ENCODE measurements around the gene BOD1L1. TPM values are rescaled to one million over a fixed set of nuclear protein-coding genes. Genes with fewer than 3 reads are reported as not detected.

Gene BOD1L1
- total and polyA plus RNA-seq, 2 experiments from 2014 or later: 18.2 to 43.2 TPM

DNA sequence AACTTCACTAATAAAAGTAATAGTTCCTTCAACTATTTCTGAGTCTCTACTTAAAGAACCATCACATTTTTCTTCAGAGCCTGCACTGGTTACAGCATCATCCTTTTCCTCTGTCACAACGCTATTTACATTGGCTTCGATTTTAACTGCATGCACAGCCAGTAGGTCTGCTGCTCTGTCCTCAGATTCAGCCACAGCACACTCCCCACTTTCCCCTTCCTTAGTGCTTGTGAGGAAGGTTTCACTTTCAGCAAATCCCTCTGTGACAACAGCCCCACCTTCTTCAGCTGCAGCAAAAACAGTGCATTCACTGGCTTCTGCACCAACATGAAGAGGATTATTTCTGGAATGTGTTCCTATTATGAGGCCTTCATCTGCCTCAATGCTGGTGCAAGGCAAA, 25.7 kb downstream of the BOD1L1 start:
- TF ChIP-seq POLR2AphosphoS5 (IDR thresholded peaks at IDR 0.05; ENCODE audit: low read depth) (no peak), ZNF114 (CRISPR knock-in tag; IDR thresholded peaks at IDR 0.05) (no peak), CREB1 (CRISPR knock-in tag; IDR thresholded peaks at IDR 0.05; ENCODE audit: low read depth) (no peak)
- TF ChIP-seq, protein P1, sequence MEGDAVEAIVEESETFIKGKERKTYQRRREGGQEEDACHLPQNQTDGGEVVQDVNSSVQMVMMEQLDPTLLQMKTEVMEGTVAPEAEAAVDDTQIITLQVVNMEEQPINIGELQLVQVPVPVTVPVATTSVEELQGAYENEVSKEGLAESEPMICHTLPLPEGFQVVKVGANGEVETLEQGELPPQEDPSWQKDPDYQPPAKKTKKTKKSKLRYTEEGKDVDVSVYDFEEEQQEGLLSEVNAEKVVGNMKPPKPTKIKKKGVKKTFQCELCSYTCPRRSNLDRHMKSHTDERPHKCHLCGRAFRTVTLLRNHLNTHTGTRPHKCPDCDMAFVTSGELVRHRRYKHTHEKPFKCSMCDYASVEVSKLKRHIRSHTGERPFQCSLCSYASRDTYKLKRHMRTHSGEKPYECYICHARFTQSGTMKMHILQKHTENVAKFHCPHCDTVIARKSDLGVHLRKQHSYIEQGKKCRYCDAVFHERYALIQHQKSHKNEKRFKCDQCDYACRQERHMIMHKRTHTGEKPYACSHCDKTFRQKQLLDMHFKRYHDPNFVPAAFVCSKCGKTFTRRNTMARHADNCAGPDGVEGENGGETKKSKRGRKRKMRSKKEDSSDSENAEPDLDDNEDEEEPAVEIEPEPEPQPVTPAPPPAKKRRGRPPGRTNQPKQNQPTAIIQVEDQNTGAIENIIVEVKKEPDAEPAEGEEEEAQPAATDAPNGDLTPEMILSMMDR (conservative IDR thresholded peaks at IDR 0.05; ENCODE audit: low read depth in 2 of 2): no peak
- TF ChIP-seq, protein P2, sequence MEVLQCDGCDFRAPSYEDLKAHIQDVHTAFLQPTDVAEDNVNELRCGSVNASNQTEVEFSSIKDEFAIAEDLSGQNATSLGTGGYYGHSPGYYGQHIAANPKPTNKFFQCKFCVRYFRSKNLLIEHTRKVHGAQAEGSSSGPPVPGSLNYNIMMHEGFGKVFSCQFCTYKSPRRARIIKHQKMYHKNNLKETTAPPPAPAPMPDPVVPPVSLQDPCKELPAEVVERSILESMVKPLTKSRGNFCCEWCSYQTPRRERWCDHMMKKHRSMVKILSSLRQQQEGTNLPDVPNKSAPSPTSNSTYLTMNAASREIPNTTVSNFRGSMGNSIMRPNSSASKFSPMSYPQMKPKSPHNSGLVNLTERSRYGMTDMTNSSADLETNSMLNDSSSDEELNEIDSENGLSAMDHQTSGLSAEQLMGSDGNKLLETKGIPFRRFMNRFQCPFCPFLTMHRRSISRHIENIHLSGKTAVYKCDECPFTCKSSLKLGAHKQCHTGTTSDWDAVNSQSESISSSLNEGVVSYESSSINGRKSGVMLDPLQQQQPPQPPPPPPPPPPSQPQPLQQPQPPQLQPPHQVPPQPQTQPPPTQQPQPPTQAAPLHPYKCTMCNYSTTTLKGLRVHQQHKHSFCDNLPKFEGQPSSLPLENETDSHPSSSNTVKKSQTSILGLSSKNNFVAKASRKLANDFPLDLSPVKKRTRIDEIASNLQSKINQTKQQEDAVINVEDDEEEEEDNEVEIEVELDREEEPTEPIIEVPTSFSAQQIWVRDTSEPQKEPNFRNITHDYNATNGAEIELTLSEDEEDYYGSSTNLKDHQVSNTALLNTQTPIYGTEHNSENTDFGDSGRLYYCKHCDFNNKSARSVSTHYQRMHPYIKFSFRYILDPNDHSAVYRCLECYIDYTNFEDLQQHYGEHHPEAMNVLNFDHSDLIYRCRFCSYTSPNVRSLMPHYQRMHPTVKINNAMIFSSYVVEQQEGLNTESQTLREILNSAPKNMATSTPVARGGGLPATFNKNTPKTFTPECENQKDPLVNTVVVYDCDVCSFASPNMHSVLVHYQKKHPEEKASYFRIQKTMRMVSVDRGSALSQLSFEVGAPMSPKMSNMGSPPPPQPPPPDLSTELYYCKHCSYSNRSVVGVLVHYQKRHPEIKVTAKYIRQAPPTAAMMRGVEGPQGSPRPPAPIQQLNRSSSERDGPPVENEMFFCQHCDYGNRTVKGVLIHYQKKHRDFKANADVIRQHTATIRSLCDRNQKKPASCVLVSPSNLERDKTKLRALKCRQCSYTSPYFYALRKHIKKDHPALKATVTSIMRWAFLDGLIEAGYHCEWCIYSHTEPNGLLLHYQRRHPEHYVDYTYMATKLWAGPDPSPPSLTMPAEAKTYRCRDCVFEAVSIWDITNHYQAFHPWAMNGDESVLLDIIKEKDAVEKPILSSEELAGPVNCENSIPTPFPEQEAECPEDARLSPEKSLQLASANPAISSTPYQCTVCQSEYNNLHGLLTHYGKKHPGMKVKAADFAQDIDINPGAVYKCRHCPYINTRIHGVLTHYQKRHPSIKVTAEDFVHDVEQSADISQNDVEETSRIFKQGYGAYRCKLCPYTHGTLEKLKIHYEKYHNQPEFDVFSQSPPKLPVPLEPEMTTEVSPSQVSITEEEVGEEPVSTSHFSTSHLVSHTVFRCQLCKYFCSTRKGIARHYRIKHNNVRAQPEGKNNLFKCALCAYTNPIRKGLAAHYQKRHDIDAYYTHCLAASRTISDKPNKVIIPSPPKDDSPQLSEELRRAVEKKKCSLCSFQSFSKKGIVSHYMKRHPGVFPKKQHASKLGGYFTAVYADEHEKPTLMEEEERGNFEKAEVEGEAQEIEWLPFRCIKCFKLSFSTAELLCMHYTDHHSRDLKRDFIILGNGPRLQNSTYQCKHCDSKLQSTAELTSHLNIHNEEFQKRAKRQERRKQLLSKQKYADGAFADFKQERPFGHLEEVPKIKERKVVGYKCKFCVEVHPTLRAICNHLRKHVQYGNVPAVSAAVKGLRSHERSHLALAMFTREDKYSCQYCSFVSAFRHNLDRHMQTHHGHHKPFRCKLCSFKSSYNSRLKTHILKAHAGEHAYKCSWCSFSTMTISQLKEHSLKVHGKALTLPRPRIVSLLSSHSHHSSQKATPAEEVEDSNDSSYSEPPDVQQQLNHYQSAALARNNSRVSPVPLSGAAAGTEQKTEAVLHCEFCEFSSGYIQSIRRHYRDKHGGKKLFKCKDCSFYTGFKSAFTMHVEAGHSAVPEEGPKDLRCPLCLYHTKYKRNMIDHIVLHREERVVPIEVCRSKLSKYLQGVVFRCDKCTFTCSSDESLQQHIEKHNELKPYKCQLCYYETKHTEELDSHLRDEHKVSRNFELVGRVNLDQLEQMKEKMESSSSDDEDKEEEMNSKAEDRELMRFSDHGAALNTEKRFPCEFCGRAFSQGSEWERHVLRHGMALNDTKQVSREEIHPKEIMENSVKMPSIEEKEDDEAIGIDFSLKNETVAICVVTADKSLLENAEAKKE (CRISPR knock-in tag; IDR thresholded peaks at IDR 0.05): no peak
- TF ChIP-seq, protein P3, sequence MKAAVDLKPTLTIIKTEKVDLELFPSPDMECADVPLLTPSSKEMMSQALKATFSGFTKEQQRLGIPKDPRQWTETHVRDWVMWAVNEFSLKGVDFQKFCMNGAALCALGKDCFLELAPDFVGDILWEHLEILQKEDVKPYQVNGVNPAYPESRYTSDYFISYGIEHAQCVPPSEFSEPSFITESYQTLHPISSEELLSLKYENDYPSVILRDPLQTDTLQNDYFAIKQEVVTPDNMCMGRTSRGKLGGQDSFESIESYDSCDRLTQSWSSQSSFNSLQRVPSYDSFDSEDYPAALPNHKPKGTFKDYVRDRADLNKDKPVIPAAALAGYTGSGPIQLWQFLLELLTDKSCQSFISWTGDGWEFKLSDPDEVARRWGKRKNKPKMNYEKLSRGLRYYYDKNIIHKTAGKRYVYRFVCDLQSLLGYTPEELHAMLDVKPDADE (IDR thresholded peaks at IDR 0.05): no peak
- DNase-seq (ENCODE audit: low spot score) (no peak), ATAC-seq (no peak)
- Histone ChIP-seq H2AFZ (no peak overlapping the region), H3K4me1 (ENCODE audit: insufficient read depth) (no peaks in the 10 kb centered on the region), H3K36me3 (ENCODE audit: insufficient read depth) (peaks cover 35% of the 10 kb centered on the region), H3K4me3 (no peak overlapping the region), H3K9me2 (ENCODE audit: insufficient read depth) (no peaks in the 10 kb centered on the region), H4K20me1 (replicated peaks; ENCODE audit: insufficient read depth) (no peaks in the 10 kb centered on the region; the same call in 1 of the 2 replicates), H3F3A (replicated peaks; ENCODE audit: low read depth) (no peaks in the 10 kb centered on the region), H3K79me2 (replicated peaks; ENCODE audit: insufficient read depth) (no peaks in the 10 kb centered on the region), H3K4me2 (no peak overlapping the region), H3K27ac (ENCODE audit: low read depth) (no peak overlapping the region), H3K27me3 (ENCODE audit: insufficient read depth) (no peaks in the 10 kb centered on the region)
- Mint-ChIP-seq H3K27me3 (ENCODE audit: insufficient read depth, low read depth, poor library complexity) (peaks cover 4% of the 10 kb centered on the region), H3K4me1 (no peaks in the 10 kb centered on the region), H3K36me3 (ENCODE audit: low read depth) (peaks cover 56% of the 10 kb centered on the region), H3K9me3 (peaks cover 4% of the 10 kb centered on the region; the same call in 1 of the 3 replicates), H3K27ac (no peak overlapping the region), H3K4me3 (no peak overlapping the region)
